Liver (tissue), 3 donors: ENCODE measurements around the gene SCRN2.

Source experiments
- CTCF ChIP-seq: fragments of 150-350 bp; IDR thresholded peaks from 2 replicates; pipeline ENCODE4 v1.5.1; 2017; ENCODE audit warnings: improper control_type of control experiment, low read depth, low read length; ENCODE audit not compliant: missing input control
- EGR1 ChIP-seq, 2 donors: IDR thresholded peaks; 2 replicates each; pipeline ENCODE4 v1.6.1; 2016 to 2018; ENCODE audit warnings: antibody characterized with exemption in 2 of 2, low read depth in 2 of 2
- JUND ChIP-seq, 2 donors: IDR thresholded peaks; 2 replicates each; pipeline ENCODE4 v1.6.1; 2016; ENCODE audit warnings: antibody characterized with exemption in 2 of 2
- RAD21 ChIP-seq, 2 donors: IDR thresholded peaks; 2 replicates each; pipeline ENCODE4 v1.6.1; 2016; ENCODE audit warnings: antibody characterized with exemption in 2 of 2, mild to moderate bottlenecking in 2 of 2
- REST ChIP-seq: IDR thresholded peaks from 2 replicates; pipeline ENCODE4 v1.6.1; 2016; ENCODE audit warnings: antibody characterized with exemption, mild to moderate bottlenecking
- TAF1 ChIP-seq: conservative IDR thresholded peaks from 2 replicates; pipeline ENCODE4 v1.6.1; 2016; ENCODE audit warnings: antibody characterized with exemption, mild to moderate bottlenecking
- YY1 ChIP-seq: IDR thresholded peaks from 2 replicates; pipeline ENCODE4 v1.6.1; 2016; ENCODE audit warnings: antibody characterized with exemption, mild to moderate bottlenecking
- ZBTB33 ChIP-seq: IDR thresholded peaks from 2 replicates; pipeline ENCODE4 v1.6.1; 2016; ENCODE audit warnings: antibody characterized with exemption
- TF ChIP-seq, protein P1 (sequence below): IDR thresholded peaks from 2 replicates; pipeline ENCODE4 v1.6.1; 2016; ENCODE audit warnings: antibody characterized with exemption
- TF ChIP-seq, protein P2 (sequence below): IDR thresholded peaks from 2 replicates; pipeline ENCODE4 v1.6.1; 2016; ENCODE audit warnings: antibody characterized with exemption
- donor health status: healthy.
- donor health status: healthy.

DNA sequence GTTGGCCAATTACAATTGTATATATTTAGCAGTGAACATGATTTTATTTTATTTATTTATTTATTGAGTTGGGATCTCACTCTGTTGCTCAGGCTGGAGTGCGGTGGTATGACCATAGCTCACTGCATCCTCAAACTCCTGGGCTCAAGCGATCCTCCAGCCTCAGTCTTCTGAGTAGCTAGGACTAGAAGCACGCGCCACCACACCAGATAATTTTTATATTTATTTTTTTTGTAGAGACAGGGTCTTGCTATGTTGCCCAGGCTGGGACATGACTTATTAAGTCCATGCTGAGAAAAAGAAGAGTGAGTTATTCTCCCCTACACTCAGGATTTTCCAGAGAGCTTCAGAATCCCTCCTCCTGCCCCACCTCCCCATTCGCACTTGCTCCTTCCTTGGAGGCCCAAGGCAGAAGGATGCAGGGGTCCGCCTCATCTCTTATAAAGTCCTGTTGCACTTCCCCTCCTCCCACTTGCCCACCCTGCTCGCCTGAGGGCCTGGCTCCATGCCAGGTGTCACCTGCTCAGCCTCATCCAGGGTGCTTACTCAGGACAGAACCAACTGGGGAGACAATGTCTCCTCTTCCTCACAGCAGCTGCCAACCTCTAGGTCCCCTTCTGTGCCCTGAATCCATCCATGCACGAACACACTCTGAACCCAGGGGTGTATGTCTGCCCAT, 38.8 kb upstream of the SCRN2 start:
- TF ChIP-seq JUND (IDR thresholded peaks at IDR 0.05) (no peak), YY1 (no peak), CTCF (no peak), REST (no peak), ZBTB33 (no peak), RAD21 (IDR thresholded peaks at IDR 0.05) (no peak), TAF1 (no peak), EGR1 (IDR thresholded peaks at IDR 0.05; ENCODE audit: low read depth in 2 of 2) (no peak)
- TF ChIP-seq, protein P1, sequence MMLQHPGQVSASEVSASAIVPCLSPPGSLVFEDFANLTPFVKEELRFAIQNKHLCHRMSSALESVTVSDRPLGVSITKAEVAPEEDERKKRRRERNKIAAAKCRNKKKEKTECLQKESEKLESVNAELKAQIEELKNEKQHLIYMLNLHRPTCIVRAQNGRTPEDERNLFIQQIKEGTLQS, result no peak
- TF ChIP-seq, protein P2, sequence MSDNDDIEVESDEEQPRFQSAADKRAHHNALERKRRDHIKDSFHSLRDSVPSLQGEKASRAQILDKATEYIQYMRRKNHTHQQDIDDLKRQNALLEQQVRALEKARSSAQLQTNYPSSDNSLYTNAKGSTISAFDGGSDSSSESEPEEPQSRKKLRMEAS, result no peak
